IMR-90 (cell line): Measurements from ENCODE around the gene TRAFD1.

Source experiments
- POLR2A ChIP-seq: IDR thresholded peaks from 2 replicates; pipeline ENCODE4 v1.6.1; 2012; ENCODE audit warnings: mild to moderate bottlenecking, low read depth, low read length
- RAD21 ChIP-seq: IDR thresholded peaks from 2 replicates; pipeline ENCODE4 v1.6.1; 2012; ENCODE audit warnings: low read length, improper control_type of control experiment
- TF ChIP-seq, protein P1 (sequence below): conservative IDR thresholded peaks from 2 replicates; pipeline ENCODE4 v1.5.1; 2012; ENCODE audit warnings: mild to moderate bottlenecking, low read depth, low read length, improper control_type of control experiment
- TF ChIP-seq, protein P2 (sequence below): fragments of 150-350 bp; IDR thresholded peaks from 2 replicates; pipeline ENCODE4 v1.6.1; 2016; ENCODE audit warnings: low read depth, mild to moderate bottlenecking, low read length, moderate library complexity, borderline replicate concordance

- TF ChIP-seq, protein P1, sequence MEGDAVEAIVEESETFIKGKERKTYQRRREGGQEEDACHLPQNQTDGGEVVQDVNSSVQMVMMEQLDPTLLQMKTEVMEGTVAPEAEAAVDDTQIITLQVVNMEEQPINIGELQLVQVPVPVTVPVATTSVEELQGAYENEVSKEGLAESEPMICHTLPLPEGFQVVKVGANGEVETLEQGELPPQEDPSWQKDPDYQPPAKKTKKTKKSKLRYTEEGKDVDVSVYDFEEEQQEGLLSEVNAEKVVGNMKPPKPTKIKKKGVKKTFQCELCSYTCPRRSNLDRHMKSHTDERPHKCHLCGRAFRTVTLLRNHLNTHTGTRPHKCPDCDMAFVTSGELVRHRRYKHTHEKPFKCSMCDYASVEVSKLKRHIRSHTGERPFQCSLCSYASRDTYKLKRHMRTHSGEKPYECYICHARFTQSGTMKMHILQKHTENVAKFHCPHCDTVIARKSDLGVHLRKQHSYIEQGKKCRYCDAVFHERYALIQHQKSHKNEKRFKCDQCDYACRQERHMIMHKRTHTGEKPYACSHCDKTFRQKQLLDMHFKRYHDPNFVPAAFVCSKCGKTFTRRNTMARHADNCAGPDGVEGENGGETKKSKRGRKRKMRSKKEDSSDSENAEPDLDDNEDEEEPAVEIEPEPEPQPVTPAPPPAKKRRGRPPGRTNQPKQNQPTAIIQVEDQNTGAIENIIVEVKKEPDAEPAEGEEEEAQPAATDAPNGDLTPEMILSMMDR: peak; percentile 31
- no peak for TF ChIP-seq RAD21
- TF ChIP-seq POLR2A: no peak
- TF ChIP-seq, protein P2, sequence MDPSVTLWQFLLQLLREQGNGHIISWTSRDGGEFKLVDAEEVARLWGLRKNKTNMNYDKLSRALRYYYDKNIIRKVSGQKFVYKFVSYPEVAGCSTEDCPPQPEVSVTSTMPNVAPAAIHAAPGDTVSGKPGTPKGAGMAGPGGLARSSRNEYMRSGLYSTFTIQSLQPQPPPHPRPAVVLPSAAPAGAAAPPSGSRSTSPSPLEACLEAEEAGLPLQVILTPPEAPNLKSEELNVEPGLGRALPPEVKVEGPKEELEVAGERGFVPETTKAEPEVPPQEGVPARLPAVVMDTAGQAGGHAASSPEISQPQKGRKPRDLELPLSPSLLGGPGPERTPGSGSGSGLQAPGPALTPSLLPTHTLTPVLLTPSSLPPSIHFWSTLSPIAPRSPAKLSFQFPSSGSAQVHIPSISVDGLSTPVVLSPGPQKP: no peak
Measured at GRCh38 chr12:112087055-112087850, 38.1 kb upstream of the TRAFD1 start.
